ENCODE measurements around the gene AIPL1.

The AIPL1 gene

GRCh38 chr17:6427279-6427781, 7.6 kb downstream of the AIPL1 start:
- DNase-seq (ENCODE audit: insufficient read length, low spot score) (no peak), FAIRE-seq (no peak)
- no peak for TF ChIP-seq POLR2A (IDR thresholded peaks at IDR 0.05; ENCODE audit: low read depth, low read length)

- TF ChIP-seq POLR2A (IDR thresholded peaks at IDR 0.05; ENCODE audit: low read depth, low read length) = no peak
- FAIRE-seq = no peak
Measured at GRCh38 chr17:6426356-6427101, 8.4 kb downstream of the AIPL1 start.

GRCh38 chr17:6425407-6425806, 9.5 kb downstream of the AIPL1 start:
- no peak for TF ChIP-seq POLR2A (IDR thresholded peaks at IDR 0.05; ENCODE audit: low read depth, low read length)
- no peak for DNase-seq (ENCODE audit: insufficient read length, low spot score)
- no peak for FAIRE-seq

More at GRCh38 chr17:6426356-6427101, 8.4 kb downstream of the AIPL1 start:
- DNase-seq (ENCODE audit: insufficient read length, low spot score) = no peak

- no peak for TF ChIP-seq POLR2A (IDR thresholded peaks at IDR 0.05; ENCODE audit: low read depth, low read length)
- DNase-seq (ENCODE audit: insufficient read length, low spot score) = no peak
- no peak for FAIRE-seq
Measured at GRCh38 chr17:6423931-6424330, 11.0 kb downstream of the AIPL1 start.

GRCh38 chr17:6422654-6423241, 12.2 kb downstream of the AIPL1 start:
- TF ChIP-seq POLR2A (IDR thresholded peaks at IDR 0.05; ENCODE audit: low read depth, low read length) = no peak
- DNase-seq (ENCODE audit: insufficient read length, low spot score) = no peak
- FAIRE-seq = no peak

GRCh38 chr17:6421700-6422604, 13.0 kb downstream of the AIPL1 start:
- DNase-seq (ENCODE audit: insufficient read length, low spot score) = peak; percentile 89
- no peak for TF ChIP-seq POLR2A (IDR thresholded peaks at IDR 0.05; ENCODE audit: low read depth, low read length)
- peak; percentile 80 for FAIRE-seq

GRCh38 chr17:6420173-6420641, 14.7 kb downstream of the AIPL1 start:
- DNase-seq (ENCODE audit: insufficient read length, low spot score) (no peak), FAIRE-seq (no peak)

GRCh38 chr17:6415616-6416015, 19.3 kb downstream of the AIPL1 start:
- DNase-seq (ENCODE audit: insufficient read length, low spot score) (no peak), FAIRE-seq (no peak)
- no peak for TF ChIP-seq POLR2A (IDR thresholded peaks at IDR 0.05; ENCODE audit: low read depth, low read length)

More at GRCh38 chr17:6420173-6420641, 14.7 kb downstream of the AIPL1 start:
- no peak for TF ChIP-seq POLR2A (IDR thresholded peaks at IDR 0.05; ENCODE audit: low read depth, low read length)

- no peak for FAIRE-seq
- no peak for TF ChIP-seq POLR2A (IDR thresholded peaks at IDR 0.05; ENCODE audit: low read depth, low read length)
Measured at GRCh38 chr17:6413065-6413464, 21.9 kb downstream of the AIPL1 start.

GRCh38 chr17:6408735-6409134, 26.2 kb downstream of the AIPL1 start:
- FAIRE-seq (no peak), DNase-seq (ENCODE audit: insufficient read length, low spot score) (no peak)
- TF ChIP-seq POLR2A (IDR thresholded peaks at IDR 0.05; ENCODE audit: low read depth, low read length) = no peak

More at GRCh38 chr17:6413065-6413464, 21.9 kb downstream of the AIPL1 start:
- DNase-seq (ENCODE audit: insufficient read length, low spot score) = peak; percentile 52

GRCh38 chr17:6408276-6408675, 26.6 kb downstream of the AIPL1 start:
- FAIRE-seq (no peak), DNase-seq (ENCODE audit: insufficient read length, low spot score) (no peak)
- no peak for TF ChIP-seq POLR2A (IDR thresholded peaks at IDR 0.05; ENCODE audit: low read depth, low read length)

GRCh38 chr17:6402258-6402657, 32.7 kb downstream of the AIPL1 start:
- FAIRE-seq (no peak), DNase-seq (ENCODE audit: insufficient read length, low spot score) (no peak)
- TF ChIP-seq POLR2A (IDR thresholded peaks at IDR 0.05; ENCODE audit: low read depth, low read length) = no peak

GRCh38 chr17:6398955-6399354, 36.0 kb downstream of the AIPL1 start:
- no peak for TF ChIP-seq POLR2A (IDR thresholded peaks at IDR 0.05; ENCODE audit: low read depth, low read length)
- FAIRE-seq (no peak), DNase-seq (ENCODE audit: insufficient read length, low spot score) (no peak)
